Caco-2 (cell line): Measurements from ENCODE around the gene FRK. TPM values are rescaled to one million over a fixed set of nuclear protein-coding genes. Genes with fewer than 3 reads are reported as not detected.

ENCODE experiments used
- BruUV-seq: library from RNA; stranded (reverse); fragments of 400-500 nt; replicated peaks from 2 replicates; lab custom pipeline; 2021; lab: Mats Ljungman, UMichigan
- CTCF ChIA-PET: fragments of 300-600 bp; sonication (Branson Sonifier 250); formaldehyde crosslinking; loops from one replicate; lab custom pipeline; 2022; ENCODE audit warnings: antibody characterized with exemption; lab: Charles Lee
- POLR2A ChIA-PET: fragments of 300-600 bp; sonication (Branson Sonifier 250); formaldehyde crosslinking; loops from one replicate; lab custom pipeline; 2022; ENCODE audit warnings: antibody characterized with exemption; lab: Charles Lee
- DNase-seq, 2 experiments: peaks; one replicate each; pipeline versions ENCODE4 v3.0.0 to v3.0.0-alpha.2; 2020 to 2022
- H3K27me3 ChIP-seq: replicated peaks from 2 replicates; pipeline ENCODE4 v1.6.0; 2011; ENCODE audit warnings: low read length; ENCODE audit not compliant: control insufficient read depth, insufficient read depth
- H3K36me3 ChIP-seq: 2 replicates; pipeline ENCODE4 v1.5.1; 2011; ENCODE audit warnings: low read length; ENCODE audit not compliant: control insufficient read depth, insufficient read depth
- H3K4me1 ChIP-seq: fragments of 250-450 bp; sonication (Bioruptor Pico); 2 replicates; pipeline ENCODE4 v1.5.1; 2020; ENCODE audit warnings: mild to moderate bottlenecking
- H3K4me3 ChIP-seq: 2 replicates; pipeline ENCODE4 v1.5.1; 2011; ENCODE audit warnings: low read depth, mild to moderate bottlenecking, control low read depth, low read length
- H3K9me3 ChIP-seq: fragments of 250-450 bp; sonication (Bioruptor Pico); 2 replicates; pipeline ENCODE4 v1.5.1; 2020; ENCODE audit warnings: mild to moderate bottlenecking, moderate library complexity
- H3K27ac Mint-ChIP-seq: one replicate; pipeline ENCODE4 v1.8.0; 2022; ENCODE audit warnings: mixed read lengths; ENCODE audit not compliant: unreplicated experiment
- H3K27me3 Mint-ChIP-seq: one replicate; pipeline ENCODE4 v1.8.0; 2022; ENCODE audit warnings: mixed read lengths; ENCODE audit not compliant: insufficient read depth, unreplicated experiment
- H3K36me3 Mint-ChIP-seq: one replicate; pipeline ENCODE4 v1.8.0; 2022; ENCODE audit warnings: mild to moderate bottlenecking, mixed read lengths; ENCODE audit not compliant: insufficient read depth, unreplicated experiment
- H3K4me1 Mint-ChIP-seq: one replicate; pipeline ENCODE4 v1.8.0; 2022; ENCODE audit warnings: low read depth, mixed read lengths; ENCODE audit not compliant: unreplicated experiment
- H3K4me3 Mint-ChIP-seq: one replicate; pipeline ENCODE4 v1.8.0; 2022; ENCODE audit warnings: mild to moderate bottlenecking, moderate library complexity, mixed read lengths; ENCODE audit not compliant: unreplicated experiment
- H3K9me3 Mint-ChIP-seq: one replicate; pipeline ENCODE4 v1.8.0; 2022; ENCODE audit warnings: mixed read lengths; ENCODE audit not compliant: unreplicated experiment
- intact Hi-C: fragments of 100-400 bp; cut with micrococcal nuclease; formaldehyde crosslinking; loops from one replicate; pipeline ENCODE4 v1.10.0; 2022; ENCODE audit not compliant: unreplicated experiment
- total RNA-seq: library from RNA; stranded (reverse); gene quantifications from 2 replicates; pipeline ENCODE4 v1.2.3, GENCODE V29; 2022
- TF ChIP-seq, protein P1 (sequence below), 2 experiments: fragments of 200-600 bp in 1 of 2; IDR thresholded peaks; 1 replicate in 1 of 2; 2 replicates in 1 of 2; pipeline versions ENCODE4 v1.5.1 to v1.8.0; 2011 to 2022; ENCODE audit warnings: antibody characterized with exemption in 1 of 2, control low read depth in 1 of 2, inconsistent platforms in 1 of 2, low read depth in 1 of 2, low read length in 1 of 2, mild to moderate bottlenecking in 1 of 2, moderate library complexity in 1 of 2; ENCODE audit not compliant: insufficient read depth in 1 of 2, severe bottlenecking in 1 of 2, unreplicated experiment in 1 of 2

Gene FRK
- total RNA-seq, 1 experiment from 2014 or later = 7.3 TPM

DNA sequence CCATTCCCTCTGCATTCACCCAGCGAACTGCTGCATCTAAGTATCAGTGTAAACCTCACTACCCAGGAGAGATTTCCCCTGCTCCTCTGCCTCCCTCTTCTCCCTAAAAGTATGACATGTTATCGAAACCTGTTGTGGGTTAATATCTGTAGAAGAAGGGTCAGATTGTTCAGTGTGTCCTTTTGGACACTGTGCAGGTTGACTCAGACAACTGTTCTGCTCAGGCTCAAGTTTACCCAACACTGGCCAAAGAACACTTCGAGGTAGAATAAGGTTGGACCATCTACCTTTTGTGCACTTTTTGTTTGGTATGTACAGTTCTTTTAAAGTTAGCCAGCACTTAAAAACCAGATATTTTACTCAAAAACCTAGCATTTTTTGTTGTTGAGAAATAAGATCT, 44.6 kb upstream of the FRK start:
- Histone ChIP-seq H3K9me3 (no peaks in the 10 kb centered on the region), H3K4me1 (peaks cover 11% of the 10 kb centered on the region; the same call in 1 of the 2 replicates), H3K4me3 (no peak overlapping the region), H3K36me3 (no peaks in the 10 kb centered on the region), H3K27me3 (no peaks in the 10 kb centered on the region)
- TF ChIP-seq, protein P1, sequence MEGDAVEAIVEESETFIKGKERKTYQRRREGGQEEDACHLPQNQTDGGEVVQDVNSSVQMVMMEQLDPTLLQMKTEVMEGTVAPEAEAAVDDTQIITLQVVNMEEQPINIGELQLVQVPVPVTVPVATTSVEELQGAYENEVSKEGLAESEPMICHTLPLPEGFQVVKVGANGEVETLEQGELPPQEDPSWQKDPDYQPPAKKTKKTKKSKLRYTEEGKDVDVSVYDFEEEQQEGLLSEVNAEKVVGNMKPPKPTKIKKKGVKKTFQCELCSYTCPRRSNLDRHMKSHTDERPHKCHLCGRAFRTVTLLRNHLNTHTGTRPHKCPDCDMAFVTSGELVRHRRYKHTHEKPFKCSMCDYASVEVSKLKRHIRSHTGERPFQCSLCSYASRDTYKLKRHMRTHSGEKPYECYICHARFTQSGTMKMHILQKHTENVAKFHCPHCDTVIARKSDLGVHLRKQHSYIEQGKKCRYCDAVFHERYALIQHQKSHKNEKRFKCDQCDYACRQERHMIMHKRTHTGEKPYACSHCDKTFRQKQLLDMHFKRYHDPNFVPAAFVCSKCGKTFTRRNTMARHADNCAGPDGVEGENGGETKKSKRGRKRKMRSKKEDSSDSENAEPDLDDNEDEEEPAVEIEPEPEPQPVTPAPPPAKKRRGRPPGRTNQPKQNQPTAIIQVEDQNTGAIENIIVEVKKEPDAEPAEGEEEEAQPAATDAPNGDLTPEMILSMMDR (IDR thresholded peaks at IDR 0.05; ENCODE audit: insufficient read depth in 1 of 2, low read depth in 1 of 2, low read length in 1 of 2, severe bottlenecking in 1 of 2, unreplicated experiment in 1 of 2) = no peak
- Mint-ChIP-seq H3K36me3 (peaks cover 18% of the 10 kb centered on the region), H3K4me1 (peaks cover 19% of the 10 kb centered on the region), H3K27ac (no peak overlapping the region), H3K9me3 (no peaks in the 10 kb centered on the region), H3K4me3 (no peak overlapping the region), H3K27me3 (no peaks in the 10 kb centered on the region)
- intact Hi-C loops = no loop called here
- BruUV-seq = no TSS peak
- POLR2A ChIA-PET = no interaction called here
- no peak for DNase-seq
- CTCF ChIA-PET = no interaction called here

DNA sequence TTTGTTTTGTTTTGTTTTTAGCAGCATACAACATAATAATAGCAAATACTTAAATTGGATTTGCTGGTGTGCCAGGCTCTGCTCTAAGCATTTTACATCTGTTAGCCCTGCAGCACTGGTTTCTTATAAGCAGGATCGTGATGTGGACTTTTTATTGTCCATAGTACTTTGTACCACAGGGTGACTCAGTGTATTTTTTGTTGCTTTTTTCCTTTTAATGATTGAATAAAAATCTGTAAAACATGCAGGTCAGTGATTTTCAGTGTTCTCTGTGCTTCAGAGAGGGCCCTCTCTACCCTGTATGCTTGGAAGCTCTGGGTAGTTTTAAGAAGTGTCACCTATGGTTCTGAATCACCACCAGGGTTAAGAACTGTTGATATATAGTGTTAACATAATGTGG, 43.9 kb upstream of the FRK start:
- ChIA-PET POLR2A (no interaction called here), CTCF (no interaction called here)
- no peaks in the 10 kb centered on the region for H3K36me3 ChIP-seq
- peaks cover 15% of the 10 kb centered on the region for H3K36me3 Mint-ChIP-seq
- intact Hi-C loops = no loop called here
- BruUV-seq = no TSS peak
- H3K4me3 ChIP-seq = no peak overlapping the region
- no peaks in the 10 kb centered on the region for H3K9me3 ChIP-seq
- TF ChIP-seq, protein P1 (IDR thresholded peaks at IDR 0.05; ENCODE audit: insufficient read depth in 1 of 2, low read depth in 1 of 2, low read length in 1 of 2, severe bottlenecking in 1 of 2, unreplicated experiment in 1 of 2) = no peak
- H3K27me3 ChIP-seq = no peaks in the 10 kb centered on the region
- no peak for DNase-seq
- H3K9me3 Mint-ChIP-seq = no peaks in the 10 kb centered on the region
- peaks cover 11% of the 10 kb centered on the region; the same call in 1 of the 2 replicates for H3K4me1 ChIP-seq
- no peak overlapping the region for H3K4me3 Mint-ChIP-seq
- no peaks in the 10 kb centered on the region for H3K27me3 Mint-ChIP-seq
- no peak overlapping the region for H3K27ac Mint-ChIP-seq
- peaks cover 19% of the 10 kb centered on the region for H3K4me1 Mint-ChIP-seq

DNA sequence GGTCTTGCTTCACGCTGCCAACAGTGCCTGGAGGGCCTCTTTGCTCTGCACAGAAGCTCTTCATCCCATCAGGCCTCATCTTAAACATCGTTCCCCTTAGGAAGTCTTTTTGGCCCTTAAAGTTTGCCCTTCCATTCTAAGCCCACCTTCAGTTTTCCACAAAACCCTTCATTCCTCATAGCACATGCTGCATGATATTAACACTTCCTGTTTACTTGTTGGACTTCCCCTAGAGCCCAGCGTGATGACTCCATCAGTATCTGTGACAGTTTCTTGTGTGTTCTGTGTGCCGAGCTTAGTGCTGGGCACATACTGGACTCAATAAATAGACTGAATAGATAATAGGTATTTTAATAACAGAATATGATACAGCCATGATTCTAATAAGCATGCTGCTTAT, 42.2 kb upstream of the FRK start:
- peaks cover 6% of the 10 kb centered on the region for H3K36me3 Mint-ChIP-seq
- POLR2A ChIA-PET = no interaction called here
- H3K4me1 ChIP-seq = peaks cover 11% of the 10 kb centered on the region; the same call in 1 of the 2 replicates
- intact Hi-C loops = no loop called here
- no peaks in the 10 kb centered on the region for H3K36me3 ChIP-seq
- no peaks in the 10 kb centered on the region for H3K27me3 ChIP-seq
- no peaks in the 10 kb centered on the region for H3K9me3 Mint-ChIP-seq
- DNase-seq = no peak
- no peaks in the 10 kb centered on the region for H3K9me3 ChIP-seq
- TF ChIP-seq, protein P1 (IDR thresholded peaks at IDR 0.05; ENCODE audit: insufficient read depth in 1 of 2, low read depth in 1 of 2, low read length in 1 of 2, severe bottlenecking in 1 of 2, unreplicated experiment in 1 of 2) = no peak
- H3K4me1 Mint-ChIP-seq = peaks cover 19% of the 10 kb centered on the region
- peak overlapping the region; percentile 53 for H3K4me3 Mint-ChIP-seq
- no peak overlapping the region for H3K27ac Mint-ChIP-seq
- no peaks in the 10 kb centered on the region for H3K27me3 Mint-ChIP-seq
- CTCF ChIA-PET = interaction anchor here (1.8 kb wide), 1 partner anchor 9 kb away, joined by 4 read pairs; no protein-coding TSS in a partner anchor
- no TSS peak for BruUV-seq
- no peak overlapping the region for H3K4me3 ChIP-seq
